Activated CD4-positive, alpha-beta memory T cell treated with anti-CD3 and anti-CD28 coated beads for 36 hours (primary cell): ENCODE measurements around the gene C5orf34. TPM values are rescaled to one million over a fixed set of nuclear protein-coding genes. Genes with fewer than 3 reads are reported as not detected.

Source experiments
- total RNA-seq, 2 experiments: library from RNA; stranded (reverse); gene quantifications; one replicate each; pipeline ENCODE4 v1.2.3, GENCODE V29; 2021

C5orf34 gene
- total RNA-seq, 2 experiments from 2014 or later = 11.8 to 13.1 TPM

Other genes with a start within 250 kb of the C5orf34 start
- gene HMGCS1, start 201.7 kb downstream of the C5orf34 start, total RNA-seq = 100 to 1,000 TPM; 158 to 162 TPM
- gene CCL28, start 102.8 kb downstream of the C5orf34 start, total RNA-seq = 1 to 10 TPM; 7.6 to 8.8 TPM
- gene TMEM267, start 31.3 kb downstream of the C5orf34 start, total RNA-seq = 10 to 100 TPM; 17.6 to 19.7 TPM
- gene PAIP1, start 41.9 kb upstream of the C5orf34 start, total RNA-seq = 10 to 100 TPM; 49.2 to 50.5 TPM
- gene NNT, start 88.0 kb upstream of the C5orf34 start, total RNA-seq = 10 to 100 TPM; 96.6 to 99.9 TPM